HG02798 (cell line): ENCODE data around the gene DTX3L.
"Not testable (repeated sequence)": the region's sequence is repeated elsewhere in the genome, so short reads cannot be mapped to it uniquely, and the experiment has no call there.

Experiments
- ATAC-seq: cut with Tn5 transposase; IDR thresholded peaks from one replicate; pipeline ENCODE4 v1.9.1; 2021; ENCODE audit warnings: mild to moderate bottlenecking; ENCODE audit not compliant: unreplicated experiment, poor library complexity

Gene DTX3L

DNA sequence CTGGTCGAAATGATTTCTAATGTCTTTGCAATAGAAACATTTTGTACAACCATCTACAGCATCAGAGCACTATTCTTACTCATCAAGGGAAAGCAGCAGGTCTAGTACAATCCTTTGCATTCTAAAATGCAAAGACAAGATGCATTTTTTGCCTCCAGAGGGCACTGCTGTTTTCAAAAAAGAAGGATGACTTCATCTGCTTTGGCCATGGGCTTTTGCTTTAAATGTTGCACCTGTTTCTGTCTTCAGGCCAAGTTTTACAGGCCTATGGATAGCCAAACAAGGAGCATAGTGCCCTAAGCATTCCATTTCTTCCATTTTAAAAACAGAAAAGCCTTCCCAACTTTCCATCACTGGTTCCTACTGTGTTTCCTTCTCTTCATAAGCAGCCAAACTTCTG lies 3.5 kb upstream of the DTX3L start:
- ATAC-seq: no peak

- ATAC-seq: no peak
These were observed 1.0 kb upstream of the DTX3L start for GRCh38 chr3:122562923-122563716.

DNA sequence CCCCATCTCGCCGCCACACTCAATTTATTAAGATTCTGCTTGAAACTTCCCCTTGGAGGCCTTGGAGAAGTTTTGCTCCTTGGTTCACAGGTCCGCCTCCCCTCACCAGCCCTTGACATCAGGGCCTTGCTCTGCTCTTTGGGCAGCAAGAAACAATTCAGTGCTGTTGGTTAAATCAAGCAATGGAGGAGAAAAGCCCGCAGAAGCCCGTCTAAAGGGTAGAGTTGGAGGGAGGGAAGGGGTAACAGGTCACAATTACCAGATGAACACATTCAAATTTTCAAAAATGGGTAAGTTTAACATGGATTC lies 467 bp upstream of the DTX3L start:
- no peak for ATAC-seq

GRCh38 chr3:122568131-122568530 lies 4.0 kb downstream of the DTX3L start:
- ATAC-seq: not testable (repeated sequence)

DNA sequence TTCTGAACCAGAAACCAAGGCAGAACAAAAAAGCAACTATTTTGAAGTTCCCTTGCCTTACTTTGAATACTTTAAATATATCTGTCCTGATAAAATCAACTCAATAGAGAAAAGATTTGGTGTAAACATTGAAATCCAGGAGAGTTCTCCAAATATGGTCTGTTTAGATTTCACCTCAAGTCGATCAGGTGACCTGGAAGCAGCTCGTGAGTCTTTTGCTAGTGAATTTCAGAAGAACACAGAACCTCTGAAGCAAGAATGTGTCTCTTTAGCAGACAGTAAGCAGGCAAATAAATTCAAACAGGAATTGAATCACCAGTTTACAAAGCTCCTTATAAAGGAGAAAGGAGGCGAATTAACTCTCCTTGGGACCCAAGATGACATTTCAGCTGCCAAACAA lies 4.6 kb downstream of the DTX3L start:
- no peak for ATAC-seq

- ATAC-seq: peak; percentile 24
These were observed 8.8 kb downstream of the DTX3L start for GRCh38 chr3:122572940-122573412.

- ATAC-seq: peak; percentile 84
These were observed 12.2 kb downstream of the DTX3L start for GRCh38 chr3:122576174-122576940.

GRCh38 chr3:122577409-122578031 lies 13.4 kb downstream of the DTX3L start, which contains the start of gene PARP15:
Gene PARP15, plus strand, starts transcription at chr3:122577650. Its CDS starts 18 bp downstream, at chr3:122577668.
- no peak for ATAC-seq

DNA sequence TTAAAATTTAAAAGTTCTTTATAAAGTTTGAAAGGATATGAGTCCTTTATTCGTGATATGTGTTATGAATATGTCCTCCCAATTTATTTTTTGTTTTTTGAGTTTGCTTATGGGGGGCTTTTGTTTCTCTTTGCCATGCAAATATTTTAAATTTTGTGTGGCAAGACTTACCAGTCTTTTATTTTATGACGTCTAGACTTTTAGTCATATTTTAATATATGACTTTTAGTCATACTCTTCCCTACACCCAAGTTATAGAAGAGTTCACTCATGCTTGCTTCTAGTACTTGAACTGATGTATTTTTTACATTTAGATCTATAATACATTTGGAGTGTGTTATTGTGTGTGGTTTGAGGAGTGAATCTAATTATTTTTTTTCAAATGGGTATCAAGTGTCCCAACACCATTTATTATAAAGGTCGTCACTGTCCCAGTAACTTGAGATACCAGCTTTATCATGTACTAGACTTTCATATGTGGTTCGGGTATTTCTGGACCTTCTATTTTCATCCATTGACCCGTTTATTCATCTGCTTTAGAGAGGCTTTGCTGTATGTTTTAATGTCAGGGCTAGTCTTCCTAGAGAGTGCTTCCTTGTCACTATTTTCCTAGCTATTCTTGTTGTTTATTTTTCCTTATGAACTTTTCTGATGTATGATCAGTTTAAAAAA lies 14.1 kb downstream of the DTX3L start:
- ATAC-seq: no peak

DNA sequence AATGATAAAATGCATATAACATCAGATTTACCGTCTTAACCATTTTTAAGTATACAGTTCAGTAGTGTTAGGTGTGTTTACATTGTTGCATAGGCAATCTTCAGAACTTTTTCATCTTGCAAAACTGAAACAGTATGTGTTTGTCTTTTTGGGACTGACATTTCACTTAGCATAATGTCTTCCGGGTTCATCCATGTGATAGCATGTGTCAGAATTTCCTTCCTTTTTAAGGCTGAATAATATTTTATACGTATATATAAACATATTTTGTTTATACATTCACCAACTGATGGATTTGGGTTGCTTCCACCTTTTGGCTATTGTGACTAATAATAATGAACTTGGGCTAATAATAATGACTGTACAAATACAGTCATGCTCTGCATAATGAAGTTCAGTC lies 16.3 kb downstream of the DTX3L start:
- no peak for ATAC-seq

GRCh38 chr3:122581622-122582021 lies 17.5 kb downstream of the DTX3L start:
- ATAC-seq: no peak

GRCh38 chr3:122582390-122582789 lies 18.3 kb downstream of the DTX3L start:
- ATAC-seq: no peak

- no peak for ATAC-seq
These were observed 22.0 kb downstream of the DTX3L start for GRCh38 chr3:122586098-122586497.

DNA sequence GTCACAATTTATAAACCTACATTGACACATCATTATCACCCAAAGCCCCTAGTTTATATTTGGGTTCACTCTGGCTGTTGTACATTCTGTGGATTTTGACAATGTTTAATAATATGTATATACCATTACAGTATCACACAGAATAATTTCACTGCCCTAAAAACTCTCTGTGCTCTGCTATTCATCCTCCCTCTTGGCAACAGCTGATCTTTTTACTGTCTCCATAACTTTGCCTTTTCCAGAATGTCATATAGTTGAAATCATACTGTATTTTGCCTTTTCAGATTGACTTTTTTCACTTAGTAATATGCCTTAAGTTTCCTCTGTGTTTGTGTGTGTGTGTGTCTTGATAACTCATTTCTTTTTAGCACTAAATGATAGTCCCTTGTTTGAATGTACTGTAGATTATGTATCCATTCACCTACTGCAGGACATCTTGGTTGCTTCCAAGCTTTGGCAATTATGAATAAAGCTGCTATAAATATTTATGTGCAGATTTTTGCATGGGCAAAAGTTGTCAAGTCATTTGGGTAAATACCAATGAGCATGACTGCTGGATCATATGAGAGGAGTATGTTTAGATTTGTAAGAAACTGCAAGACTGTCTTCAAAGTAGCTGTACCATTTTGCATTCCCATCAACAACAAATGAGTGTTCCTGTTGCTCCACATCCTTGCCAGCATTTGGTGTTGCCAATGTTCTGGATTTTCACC lies 22.8 kb downstream of the DTX3L start:
- ATAC-seq: no peak

DNA sequence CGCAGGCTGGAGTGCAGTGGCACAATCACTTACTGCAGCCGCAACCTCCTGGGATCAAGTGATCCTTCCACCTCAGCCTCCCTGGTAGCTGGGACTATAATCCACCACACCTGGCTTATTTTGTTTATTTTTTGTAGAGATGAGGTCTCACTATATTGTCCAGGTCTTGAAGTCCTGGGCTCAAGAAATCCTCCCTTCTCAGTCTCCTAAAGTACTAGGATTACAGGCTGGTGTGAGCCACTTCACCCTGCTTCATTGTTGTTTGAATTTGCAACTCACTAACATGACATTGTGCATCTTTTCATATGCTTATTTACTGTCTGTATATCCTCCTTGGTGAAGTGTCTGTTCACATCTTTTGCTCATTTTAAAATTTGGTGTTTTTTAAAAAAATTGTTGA lies 23.4 kb downstream of the DTX3L start:
- no peak for ATAC-seq

DNA sequence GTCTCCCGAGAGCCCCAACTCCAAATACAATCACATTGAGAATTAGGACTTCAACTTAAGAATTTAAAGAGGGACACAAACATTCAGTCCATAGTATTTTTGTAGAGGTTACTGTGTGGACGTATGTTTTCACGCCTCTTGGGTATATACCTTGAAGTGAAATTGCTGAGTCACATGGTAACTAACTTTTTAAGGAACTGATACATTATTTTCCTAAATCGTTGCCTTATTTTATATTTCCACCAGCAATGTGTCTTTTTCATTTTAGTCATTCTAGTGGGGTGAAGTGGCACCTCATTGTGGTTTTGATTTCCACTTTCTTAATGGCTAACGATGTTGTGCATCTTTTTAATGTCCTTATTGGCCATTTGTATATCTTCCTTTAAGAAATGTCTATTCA lies 25.2 kb downstream of the DTX3L start:
- peak; percentile 64 for ATAC-seq

- ATAC-seq: no peak
These were observed 26.5 kb downstream of the DTX3L start for GRCh38 chr3:122590610-122591009.

GRCh38 chr3:122594025-122594424 lies 29.9 kb downstream of the DTX3L start:
- ATAC-seq: no peak

- no peak for ATAC-seq
These were observed 34.0 kb downstream of the DTX3L start for GRCh38 chr3:122598151-122598550.

- ATAC-seq: no peak
These were observed 34.4 kb downstream of the DTX3L start for GRCh38 chr3:122598556-122598955.
